ENCODE measurements around the gene PERM1. TPM values are rescaled to one million over a fixed set of nuclear protein-coding genes. Genes with fewer than 3 reads are reported as not detected.

PERM1 gene
- total and polyA plus RNA-seq, 4 donors, result under 0.01 to 0.06 TPM; not detected in 2

- peaks cover 15 to 41% (median 22%) of the 10 kb centered on the region in 4 donors for H3K4me1 ChIP-seq (ENCODE audit: control insufficient read depth in 4 of 4, insufficient read depth in 4 of 4, low read length in 3 of 4)
Observed at GRCh38 chr1:940107-941014, 41.5 kb downstream of the PERM1 start.

More at GRCh38 chr1:940107-941014, 41.5 kb downstream of the PERM1 start:
- H3K4me3 ChIP-seq (ENCODE audit: low read depth in 1 of 3, low read length in 3 of 3), result peak overlapping the region in 1 of 3 donors; percentile 50
- H3K9ac ChIP-seq (ENCODE audit: low read depth in 1 of 2, low read length in 2 of 2), result no peak overlapping the region
- under 1% methylated on average over 86 of the region's 86 CpGs for WGBS
- H3K9me3 ChIP-seq (ENCODE audit: control insufficient read depth in 4 of 4, low read length in 3 of 4), result no peaks in the 10 kb centered on the region
- H3K36me3 ChIP-seq (ENCODE audit: control insufficient read depth in 4 of 4, insufficient read depth in 3 of 4, low read depth in 1 of 4, low read length in 3 of 4), result peaks cover 0 to 6% (median 2%) of the 10 kb centered on the region in 4 donors
- TF ChIP-seq YY1 (IDR thresholded peaks at IDR 0.05) (no peak), REST (IDR thresholded peaks at IDR 0.05) (no peak), JUND (IDR thresholded peaks at IDR 0.05) (no peak), TAF1 (conservative IDR thresholded peaks at IDR 0.05) (no peak), ZBTB33 (IDR thresholded peaks at IDR 0.05) (no peak), MAX (IDR thresholded peaks at IDR 0.05) (no peak), FOXA2 (IDR thresholded peaks at IDR 0.05) (no peak), RXRA (IDR thresholded peaks at IDR 0.05) (no peak), RAD21 (IDR thresholded peaks at IDR 0.05) (no peak), NR2F2 (IDR thresholded peaks at IDR 0.05) (no peak), FOXA1 (IDR thresholded peaks at IDR 0.05) (no peak), ATF3 (IDR thresholded peaks at IDR 0.05) (no peak), HNF4A (conservative IDR thresholded peaks at IDR 0.05) (no peak)
- no peak for DNase-seq (ENCODE audit: low spot score)
- H3K27ac ChIP-seq (ENCODE audit: low read depth in 1 of 2, low read length in 2 of 2), result peak overlapping the region; percentile 25 to 78
- peaks cover 0 to 2% (median 0%) of the 10 kb centered on the region in 4 donors for H3K27me3 ChIP-seq (ENCODE audit: control insufficient read depth in 4 of 4, insufficient read depth in 4 of 4, low read length in 3 of 4)

Measured in liver (tissue), 9 donors.